SK-N-SH (cell line): Measurements from ENCODE around the gene ANO10. TPM values are rescaled to one million over a fixed set of nuclear protein-coding genes. Genes with fewer than 3 reads are reported as not detected.
A peak's percentile ranks its signal among the peaks of the same experiment; 100 is the strongest.

ENCODE experiments used
- CTCF ChIA-PET: fragments of 300-600, 350-600 bp; formaldehyde crosslinking; extraction: SDS; loops from one replicate; lab custom pipeline; 2021; lab: Yijun Ruan, JAX
- POLR2A ChIA-PET: fragments of 350-600 bp; sonication (Branson Sonifier 250); formaldehyde crosslinking; extraction: SDS; loops from one replicate; lab custom pipeline; 2020; ENCODE audit warnings: antibody characterized with exemption, inconsistent platforms; lab: Yijun Ruan, JAX
- DNase-seq: peaks from one replicate; pipeline ENCODE4 v3.0.0; 2012
- H2AFZ ChIP-seq: fragments of 200-600 bp; sonication (generic); 2 replicates; pipeline ENCODE4 v1.8.1; 2016; ENCODE audit warnings: antibody characterized with exemption, mild to moderate bottlenecking, low read depth
- H3F3A ChIP-seq: fragments of 200-600 bp; sonication (generic); replicated peaks from 2 replicates; pipeline ENCODE3; 2016; ENCODE audit warnings: antibody characterized with exemption, mild to moderate bottlenecking; ENCODE audit not compliant: insufficient read depth
- H3K27ac ChIP-seq, 2 experiments: fragments of 200-500 bp in 1 of 2; fragments of 200-600 bp in 1 of 2; sonication (Bioruptor generic) in 1 of 2; sonication (generic), shearing (Covaris generic) in 1 of 2; 2 replicates each; pipeline versions ENCODE4 v1.5.1 to v1.6.1; 2014 to 2016; ENCODE audit warnings: low read depth in 2 of 2, inconsistent platforms in 1 of 2, low read length in 1 of 2, mild to moderate bottlenecking in 1 of 2, mixed read lengths in 1 of 2
- H3K27me3 ChIP-seq: fragments of 200-600 bp; sonication (generic), shearing (Covaris generic); 2 replicates; pipeline ENCODE4 v1.6.1; 2016; ENCODE audit warnings: mixed run types; ENCODE audit not compliant: insufficient read depth
- H3K36me3 ChIP-seq, 2 experiments: fragments of 200-500 bp in 1 of 2; fragments of 200-600 bp in 1 of 2; sonication (Bioruptor generic) in 1 of 2; sonication (generic) in 1 of 2; replicated peaks in 1 of 2; 2 replicates each; pipeline versions ENCODE3 to v1.5.1; 2014 to 2016; ENCODE audit warnings: low read length in 1 of 2, mild to moderate bottlenecking in 1 of 2; ENCODE audit not compliant: insufficient read depth in 2 of 2, control insufficient read depth in 1 of 2
- H3K4me1 ChIP-seq, 2 experiments: fragments of 200-500 bp in 1 of 2; fragments of 200-600 bp in 1 of 2; sonication (Bioruptor generic) in 1 of 2; sonication (generic), shearing (Covaris generic) in 1 of 2; 2 replicates each; pipeline versions ENCODE4 v1.5.1 to v1.6.1; 2014 to 2016; ENCODE audit warnings: low read depth in 1 of 2, low read length in 1 of 2, mixed run types in 1 of 2; ENCODE audit not compliant: insufficient read depth in 2 of 2, control insufficient read depth in 1 of 2
- H3K4me2 ChIP-seq: fragments of 200-600 bp; sonication (generic), shearing (Covaris generic); 2 replicates; pipeline ENCODE4 v1.6.1; 2017; ENCODE audit warnings: mixed run types
- H3K4me3 ChIP-seq, 2 experiments: fragments of 200-500 bp in 1 of 2; fragments of 200-600 bp in 1 of 2; sonication (Bioruptor generic) in 1 of 2; sonication (generic), shearing (Covaris generic) in 1 of 2; 2 replicates each; pipeline versions ENCODE4 v1.5.1 to v1.8.1; 2014 to 2016; ENCODE audit warnings: low read depth in 2 of 2, inconsistent platforms in 1 of 2, low read length in 1 of 2, mild to moderate bottlenecking in 1 of 2, mixed read lengths in 1 of 2, moderate library complexity in 1 of 2
- H3K79me2 ChIP-seq: fragments of 200-600 bp; sonication (generic); 2 replicates; pipeline ENCODE4 v1.8.1; 2017; ENCODE audit warnings: mild to moderate bottlenecking; ENCODE audit not compliant: insufficient read depth
- H3K9ac ChIP-seq: fragments of 200-600 bp; sonication (generic); 2 replicates; pipeline ENCODE4 v1.6.1; 2017; ENCODE audit warnings: mixed run types
- H3K9me2 ChIP-seq: fragments of 200-600 bp; sonication (generic); 2 replicates; pipeline ENCODE4 v1.6.1; 2017; ENCODE audit warnings: mixed run types
- H3K9me3 ChIP-seq: fragments of 200-600 bp; sonication (generic); 2 replicates; pipeline ENCODE4 v1.6.1; 2017; ENCODE audit warnings: mixed run types, mild to moderate bottlenecking, moderate library complexity
- H4K20me1 ChIP-seq: fragments of 200-600 bp; sonication (generic); 2 replicates; pipeline ENCODE4 v1.6.1; 2017; ENCODE audit warnings: mild to moderate bottlenecking, mixed run types; ENCODE audit not compliant: insufficient read depth
- CHD2 ChIP-seq: fragments of 150-350 bp; IDR thresholded peaks from 2 replicates; pipeline ENCODE4 v1.6.1; 2018; ENCODE audit warnings: low read length; ENCODE audit not compliant: partially characterized antibody
- CTCF ChIP-seq: fragments of 200-600 bp; sonication (generic); IDR thresholded peaks from 2 replicates; pipeline ENCODE4 v1.6.1; 2017; ENCODE audit warnings: antibody characterized with exemption, mild to moderate bottlenecking, moderate library complexity
- ELF1 ChIP-seq: IDR thresholded peaks from 2 replicates; pipeline ENCODE4 v1.4.0; 2012
- EZH2phosphoT487 ChIP-seq: fragments of 200-600 bp; sonication (generic); IDR thresholded peaks from 2 replicates; pipeline ENCODE4 v1.6.1; 2017; ENCODE audit warnings: low read depth, mixed run types, mild to moderate bottlenecking, antibody characterized with exemption, moderate library complexity, borderline replicate concordance
- FOXM1 ChIP-seq: IDR thresholded peaks from 2 replicates; pipeline ENCODE4 v1.4.0; 2012; ENCODE audit warnings: low read depth, mild to moderate bottlenecking
- GABPA ChIP-seq: IDR thresholded peaks from 2 replicates; pipeline ENCODE4 v1.4.0; 2012; ENCODE audit warnings: low read depth, mild to moderate bottlenecking
- JUND ChIP-seq: IDR thresholded peaks from 2 replicates; pipeline ENCODE4 v1.4.0; 2012
- MEF2A ChIP-seq: IDR thresholded peaks from 2 replicates; pipeline ENCODE4 v1.4.0; 2012; ENCODE audit warnings: low read depth, borderline replicate concordance
- MXI1 ChIP-seq: IDR thresholded peaks from 2 replicates; pipeline ENCODE4 v1.6.1; 2012; ENCODE audit warnings: mild to moderate bottlenecking, low read depth, low read length, improper control_type of control experiment
- POLR2AphosphoS5 ChIP-seq: IDR thresholded peaks from 2 replicates; pipeline ENCODE4 v1.6.1; 2012; ENCODE audit warnings: low read depth, low read length
- REST ChIP-seq: IDR thresholded peaks from 2 replicates; pipeline ENCODE4 v1.6.1; 2012; ENCODE audit warnings: mild to moderate bottlenecking, low read depth, low read length, moderate library complexity
- RFX5 ChIP-seq: IDR thresholded peaks from 2 replicates; pipeline ENCODE4 v1.6.1; 2012; ENCODE audit warnings: mild to moderate bottlenecking, improper control_type of control experiment, low read length
- RXRA ChIP-seq: IDR thresholded peaks from 2 replicates; pipeline ENCODE4 v1.4.0; 2012; ENCODE audit warnings: low read depth, mild to moderate bottlenecking, borderline replicate concordance
- SMC3 ChIP-seq: IDR thresholded peaks from 2 replicates; pipeline ENCODE4 v1.6.1; 2012; ENCODE audit warnings: low read depth, low read length, improper control_type of control experiment
- TAF1 ChIP-seq: IDR thresholded peaks from 2 replicates; pipeline ENCODE4 v1.6.1; 2012; ENCODE audit warnings: low read depth, mild to moderate bottlenecking, low read length, moderate library complexity, borderline replicate concordance
- TCF12 ChIP-seq: IDR thresholded peaks from 2 replicates; pipeline ENCODE4 v1.4.0; 2012
- TEAD4 ChIP-seq: IDR thresholded peaks from 2 replicates; pipeline ENCODE4 v1.4.0; 2012; ENCODE audit warnings: mild to moderate bottlenecking, borderline replicate concordance; ENCODE audit not compliant: insufficient read depth
- WGBS: methylation state at CpG from one replicate; pipeline ENCODE4 v1.1.6; 2017; ENCODE audit warnings: low lambda C conversion rate; 5-methylcytosine and 5-hydroxymethylcytosine counted together
- polyA plus RNA-seq, 3 experiments: library from polyadenylated mRNA; depleted of rRNA; stranded (reverse); fragments of >200 nt; gene quantifications; 2 replicates each; pipeline ENCODE4 v1.2.3, GENCODE V29; 2012
- TF ChIP-seq, protein P1 (sequence below): IDR thresholded peaks from 2 replicates; pipeline ENCODE4; 2012
- TF ChIP-seq, protein P2 (sequence below): fragments of 150-350 bp; IDR thresholded peaks from 2 replicates; pipeline ENCODE4 v1.6.1; 2016; ENCODE audit warnings: mild to moderate bottlenecking, low read depth, low read length
- TF ChIP-seq, protein P3 (sequence below): IDR thresholded peaks from 2 replicates; pipeline ENCODE4 v1.4.0; 2012; ENCODE audit warnings: low read depth

The ANO10 gene
- polyA plus RNA-seq, 1 of the 3 experiments (the other 2 are of a cell fraction) = 16.8 TPM

DNA sequence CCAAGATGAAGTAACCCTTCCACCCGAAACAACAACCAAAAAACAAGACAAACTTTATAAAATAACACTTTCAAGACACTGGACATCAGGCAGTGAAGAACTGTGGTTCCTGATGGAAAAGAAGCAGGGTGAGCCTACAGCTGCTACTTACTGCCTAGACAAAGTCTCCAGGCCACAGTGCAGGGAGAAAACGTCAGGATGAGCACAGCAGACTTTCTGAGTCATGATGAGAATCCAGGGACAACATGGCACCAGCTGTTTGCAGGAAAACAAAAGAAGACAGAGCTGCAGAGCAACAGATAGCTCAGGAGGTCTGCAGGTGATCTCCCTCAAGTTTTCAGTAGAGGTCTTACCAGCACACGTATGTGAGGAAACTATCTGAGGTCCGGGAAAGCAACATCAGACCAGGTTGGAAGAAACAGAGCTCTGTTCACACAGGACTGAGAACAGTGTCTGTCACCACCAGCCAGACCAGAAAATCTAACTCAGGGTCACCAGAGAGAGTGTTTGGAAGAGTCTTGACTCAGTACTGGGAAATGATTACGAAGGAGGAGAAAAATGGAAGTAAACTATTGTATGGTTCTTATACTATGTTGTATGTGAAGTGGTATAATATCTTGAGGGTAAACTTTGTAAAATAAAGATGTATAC lies 108.9 kb downstream of the ANO10 start:
- no peak overlapping the region for H3K4me3 ChIP-seq
- peaks cover 0 to 3% of the 10 kb centered on the region in 2 experiments for H3K36me3 ChIP-seq
- WGBS = 81% methylated on average over 5 of the region's 5 CpGs
- peaks cover 5 to 7% of the 10 kb centered on the region in 2 experiments; a peak in 3 of 4 replicates for H3K4me1 ChIP-seq
- ChIA-PET POLR2A (no interaction called here), CTCF (interaction anchor here (0.9 to 4.0 kb wide), 5 partner anchors 9 to 724 kb away, joined by 4 to 18 read pairs (median 5); no protein-coding TSS in a partner anchor)
- TF ChIP-seq FOXM1 (no peak), JUND (no peak), MEF2A (no peak), RFX5 (no peak), EZH2phosphoT487 (no peak), CHD2 (no peak), CTCF (no peak), TCF12 (no peak), SMC3 (no peak), REST (no peak), POLR2AphosphoS5 (no peak), TEAD4 (no peak), RXRA (no peak), ELF1 (no peak), GABPA (no peak), MXI1 (no peak), TAF1 (no peak)
- TF ChIP-seq, protein P1, sequence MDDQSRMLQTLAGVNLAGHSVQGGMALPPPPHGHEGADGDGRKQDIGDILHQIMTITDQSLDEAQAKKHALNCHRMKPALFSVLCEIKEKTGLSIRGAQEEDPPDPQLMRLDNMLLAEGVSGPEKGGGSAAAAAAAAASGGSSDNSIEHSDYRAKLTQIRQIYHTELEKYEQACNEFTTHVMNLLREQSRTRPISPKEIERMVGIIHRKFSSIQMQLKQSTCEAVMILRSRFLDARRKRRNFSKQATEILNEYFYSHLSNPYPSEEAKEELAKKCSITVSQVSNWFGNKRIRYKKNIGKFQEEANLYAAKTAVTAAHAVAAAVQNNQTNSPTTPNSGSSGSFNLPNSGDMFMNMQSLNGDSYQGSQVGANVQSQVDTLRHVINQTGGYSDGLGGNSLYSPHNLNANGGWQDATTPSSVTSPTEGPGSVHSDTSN = no peak
- TF ChIP-seq, protein P2, sequence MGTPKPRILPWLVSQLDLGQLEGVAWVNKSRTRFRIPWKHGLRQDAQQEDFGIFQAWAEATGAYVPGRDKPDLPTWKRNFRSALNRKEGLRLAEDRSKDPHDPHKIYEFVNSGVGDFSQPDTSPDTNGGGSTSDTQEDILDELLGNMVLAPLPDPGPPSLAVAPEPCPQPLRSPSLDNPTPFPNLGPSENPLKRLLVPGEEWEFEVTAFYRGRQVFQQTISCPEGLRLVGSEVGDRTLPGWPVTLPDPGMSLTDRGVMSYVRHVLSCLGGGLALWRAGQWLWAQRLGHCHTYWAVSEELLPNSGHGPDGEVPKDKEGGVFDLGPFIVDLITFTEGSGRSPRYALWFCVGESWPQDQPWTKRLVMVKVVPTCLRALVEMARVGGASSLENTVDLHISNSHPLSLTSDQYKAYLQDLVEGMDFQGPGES = no peak
- TF ChIP-seq, protein P3, sequence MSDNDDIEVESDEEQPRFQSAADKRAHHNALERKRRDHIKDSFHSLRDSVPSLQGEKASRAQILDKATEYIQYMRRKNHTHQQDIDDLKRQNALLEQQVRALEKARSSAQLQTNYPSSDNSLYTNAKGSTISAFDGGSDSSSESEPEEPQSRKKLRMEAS = no peak
- H3K79me2 ChIP-seq = no peaks in the 10 kb centered on the region
- H3K9ac ChIP-seq = no peak overlapping the region
- no peak overlapping the region for H3K4me2 ChIP-seq
- H3K9me2 ChIP-seq = no peaks in the 10 kb centered on the region
- peak overlapping the region in 1 of 2 experiments; percentile 25; a peak in 1 of 4 replicates for H3K27ac ChIP-seq
- H3K9me3 ChIP-seq = no peaks in the 10 kb centered on the region
- no peak for DNase-seq
- no peak overlapping the region for H2AFZ ChIP-seq
- no peaks in the 10 kb centered on the region for H3K27me3 ChIP-seq
- no peaks in the 10 kb centered on the region for H3F3A ChIP-seq
- no peaks in the 10 kb centered on the region for H4K20me1 ChIP-seq
